Esophagus muscularis mucosa (tissue), 4 donors: Measurements from ENCODE around the gene VAV1.

Experiments used
- CTCF ChIP-seq, 3 experiments: fragments of 200-600 bp in 2 of 3; fragments of 450-650 bp in 1 of 3; sonication (generic) in 2 of 3; IDR thresholded peaks; one replicate each; pipeline ENCODE4 v1.5.1; 2017 to 2019; ENCODE audit warnings: antibody characterized with exemption in 3 of 3, mild to moderate bottlenecking in 2 of 3, moderate library complexity in 1 of 3
- EP300 ChIP-seq: sonication (generic); formaldehyde crosslinking; IDR thresholded peaks from one replicate; pipeline ENCODE4 v1.6.1; 2017; ENCODE audit warnings: antibody characterized with exemption
- POLR2A ChIP-seq: fragments of 450-650 bp; IDR thresholded peaks from one replicate; pipeline ENCODE4 v1.6.1; 2017; ENCODE audit warnings: antibody characterized with exemption, moderate library complexity, mild to moderate bottlenecking, low read depth
- POLR2AphosphoS5 ChIP-seq, 2 donors: sonication (generic); formaldehyde crosslinking; IDR thresholded peaks; one replicate each; pipeline ENCODE4 v1.6.1; 2017; ENCODE audit warnings: antibody characterized with exemption in 2 of 2

- TF ChIP-seq CTCF (IDR thresholded peaks at IDR 0.05): no peak
- TF ChIP-seq POLR2AphosphoS5 (IDR thresholded peaks at IDR 0.05): no peak
- TF ChIP-seq EP300: no peak
- TF ChIP-seq POLR2A: no peak
These were observed 34.8 kb downstream of the VAV1 start for GRCh38 chr19:6807291-6807690.
